ENCODE results near the gene RAB3GAP1.
"Not testable (repeated sequence)": the region's sequence is repeated elsewhere in the genome, so short reads cannot be mapped to it uniquely, and the experiment has no call there.

Gene RAB3GAP1

GRCh38 chr2:135099802-135100483, 47.9 kb downstream of the RAB3GAP1 start:
- in situ Hi-C loops (cut with MboI; ENCODE audit: low sequenced_read_pairs), result no loop called here
- Histone ChIP-seq H3K36me3 (replicated peaks) (peaks cover 13% of the 10 kb centered on the region; the same call in 1 of the 2 replicates), H3K4me1 (no peaks in the 10 kb centered on the region), H3K9me3 (peaks cover 2% of the 10 kb centered on the region; the same call in 1 of the 2 replicates), H3K27me3 (ENCODE audit: low read depth) (no peaks in the 10 kb centered on the region), H3K4me3 (no peak overlapping the region)
- DNase-seq (ENCODE audit: low spot score in 2 of 2), result no peak

GRCh38 chr2:135103843-135104242, 51.8 kb downstream of the RAB3GAP1 start:
- DNase-seq (ENCODE audit: low spot score in 2 of 2), result no peak
- Histone ChIP-seq H3K4me3 (no peak overlapping the region), H3K4me1 (no peaks in the 10 kb centered on the region), H3K9me3 (peaks cover 2% of the 10 kb centered on the region; the same call in 1 of the 2 replicates), H3K27me3 (ENCODE audit: low read depth) (no peaks in the 10 kb centered on the region), H3K36me3 (replicated peaks) (peaks cover 9% of the 10 kb centered on the region; the same call in 1 of the 2 replicates)
- in situ Hi-C loops (cut with MboI; ENCODE audit: low sequenced_read_pairs), result no loop called here

GRCh38 chr2:135105513-135106316, 53.6 kb downstream of the RAB3GAP1 start:
- H3K9me3 ChIP-seq; in situ Hi-C loops (cut with MboI; ENCODE audit: low sequenced_read_pairs); H3K27me3 ChIP-seq (ENCODE audit: low read depth); H3K4me3 ChIP-seq; DNase-seq (ENCODE audit: low spot score in 2 of 2); H3K36me3 ChIP-seq (replicated peaks); H3K4me1 ChIP-seq: not testable (repeated sequence)

- H3K9me3 ChIP-seq, result no peaks in the 10 kb centered on the region
- in situ Hi-C loops (cut with MboI; ENCODE audit: low sequenced_read_pairs), result no loop called here
- H3K4me3 ChIP-seq, result no peak overlapping the region
- no peaks in the 10 kb centered on the region; the same call in 1 of the 2 replicates for H3K36me3 ChIP-seq (replicated peaks)
- H3K27me3 ChIP-seq (ENCODE audit: low read depth), result no peaks in the 10 kb centered on the region
- DNase-seq (ENCODE audit: low spot score in 2 of 2), result no peak
- H3K4me1 ChIP-seq, result 0 out of 2 replicates have a peak, but pooled peaks cover 4% of the 10 kb centered on the region
These were observed 61.2 kb downstream of the RAB3GAP1 start for GRCh38 chr2:135113322-135113721.

GRCh38 chr2:135119582-135119981, 67.5 kb downstream of the RAB3GAP1 start:
- Histone ChIP-seq H3K9me3 (no peaks in the 10 kb centered on the region), H3K4me3 (no peak overlapping the region), H3K36me3 (replicated peaks) (no peaks in the 10 kb centered on the region), H3K27me3 (ENCODE audit: low read depth) (no peaks in the 10 kb centered on the region), H3K4me1 (no peaks in the 10 kb centered on the region)
- no peak for DNase-seq (ENCODE audit: low spot score in 2 of 2)
- in situ Hi-C loops (cut with MboI; ENCODE audit: low sequenced_read_pairs), result no loop called here

GRCh38 chr2:135121016-135121657, 69.0 kb downstream of the RAB3GAP1 start:
- in situ Hi-C loops (cut with MboI; ENCODE audit: low sequenced_read_pairs), result no loop called here
- no peaks in the 10 kb centered on the region for H3K27me3 ChIP-seq (ENCODE audit: low read depth)
- no peak overlapping the region for H3K4me3 ChIP-seq
- H3K9me3 ChIP-seq, result no peaks in the 10 kb centered on the region
- H3K36me3 ChIP-seq (replicated peaks), result peaks cover 9% of the 10 kb centered on the region
- H3K4me1 ChIP-seq, result no peaks in the 10 kb centered on the region
- no peak for DNase-seq (ENCODE audit: low spot score in 2 of 2)

GRCh38 chr2:135121658-135122039, 69.6 kb downstream of the RAB3GAP1 start:
- peaks cover 14% of the 10 kb centered on the region for H3K36me3 ChIP-seq (replicated peaks)

GRCh38 chr2:135124924-135125886, 73.1 kb downstream of the RAB3GAP1 start:
- Histone ChIP-seq H3K4me1 (no peaks in the 10 kb centered on the region), H3K4me3 (no peak overlapping the region), H3K9me3 (no peaks in the 10 kb centered on the region), H3K27me3 (ENCODE audit: low read depth) (no peaks in the 10 kb centered on the region), H3K36me3 (replicated peaks) (peaks cover 17% of the 10 kb centered on the region)
- DNase-seq (ENCODE audit: low spot score in 2 of 2), result no peak
- in situ Hi-C loops (cut with MboI; ENCODE audit: low sequenced_read_pairs), result no loop called here

More at GRCh38 chr2:135121658-135122039, 69.6 kb downstream of the RAB3GAP1 start:
- H3K27me3 ChIP-seq (ENCODE audit: low read depth); H3K4me1 ChIP-seq; H3K9me3 ChIP-seq; in situ Hi-C loops (cut with MboI; ENCODE audit: low sequenced_read_pairs); H3K4me3 ChIP-seq; DNase-seq (ENCODE audit: low spot score in 2 of 2): not testable (repeated sequence)

- in situ Hi-C loops (cut with MboI; ENCODE audit: low sequenced_read_pairs), result no loop called here
- no peak for DNase-seq (ENCODE audit: low spot score in 2 of 2)
- no peaks in the 10 kb centered on the region for H3K9me3 ChIP-seq
- no peaks in the 10 kb centered on the region for H3K4me1 ChIP-seq
- peaks cover 20% of the 10 kb centered on the region for H3K36me3 ChIP-seq (replicated peaks)
- H3K4me3 ChIP-seq, result no peak overlapping the region
- H3K27me3 ChIP-seq (ENCODE audit: low read depth), result no peaks in the 10 kb centered on the region
These were observed 73.8 kb downstream of the RAB3GAP1 start for GRCh38 chr2:135125940-135126339.

GRCh38 chr2:135130751-135131150, 78.7 kb downstream of the RAB3GAP1 start:
- Histone ChIP-seq H3K36me3 (replicated peaks) (peaks cover 42% of the 10 kb centered on the region), H3K4me1 (peaks cover 3% of the 10 kb centered on the region; the same call in 1 of the 2 replicates), H3K4me3 (no peak overlapping the region), H3K9me3 (no peaks in the 10 kb centered on the region), H3K27me3 (ENCODE audit: low read depth) (no peaks in the 10 kb centered on the region)
- DNase-seq (ENCODE audit: low spot score in 2 of 2), result no peak
- in situ Hi-C loops (cut with MboI; ENCODE audit: low sequenced_read_pairs), result no loop called here

GRCh38 chr2:135132314-135132713, 80.2 kb downstream of the RAB3GAP1 start:
- Histone ChIP-seq H3K4me1 (peaks cover 3% of the 10 kb centered on the region; the same call in 1 of the 2 replicates), H3K9me3 (no peaks in the 10 kb centered on the region), H3K27me3 (ENCODE audit: low read depth) (no peaks in the 10 kb centered on the region), H3K36me3 (replicated peaks) (peaks cover 46% of the 10 kb centered on the region), H3K4me3 (no peak overlapping the region)
- in situ Hi-C loops (cut with MboI; ENCODE audit: low sequenced_read_pairs), result no loop called here
- DNase-seq (ENCODE audit: low spot score in 2 of 2), result no peak

GRCh38 chr2:135140606-135141005, 88.5 kb downstream of the RAB3GAP1 start:
- no peaks in the 10 kb centered on the region for H3K27me3 ChIP-seq (ENCODE audit: low read depth)
- peaks cover 3% of the 10 kb centered on the region for H3K9me3 ChIP-seq
- no peak overlapping the region for H3K4me3 ChIP-seq
- DNase-seq (ENCODE audit: low spot score in 2 of 2), result no peak
- in situ Hi-C loops (cut with MboI; ENCODE audit: low sequenced_read_pairs), result no loop called here
- H3K4me1 ChIP-seq, result no peaks in the 10 kb centered on the region
- peaks cover 25% of the 10 kb centered on the region for H3K36me3 ChIP-seq (replicated peaks)

GRCh38 chr2:135142323-135142722, 90.2 kb downstream of the RAB3GAP1 start:
- DNase-seq (ENCODE audit: low spot score in 2 of 2), result no peak
- in situ Hi-C loops (cut with MboI; ENCODE audit: low sequenced_read_pairs), result no loop called here
- Histone ChIP-seq H3K27me3 (ENCODE audit: low read depth) (no peaks in the 10 kb centered on the region), H3K9me3 (peaks cover 3% of the 10 kb centered on the region), H3K36me3 (replicated peaks) (peaks cover 12% of the 10 kb centered on the region; the same call in 1 of the 2 replicates), H3K4me1 (no peaks in the 10 kb centered on the region), H3K4me3 (no peak overlapping the region)
